Activated naive CD8-positive, alpha-beta T cell treated with anti-CD3 and anti-CD28 coated beads, Interleukin-2, amount 50 U/mL, for 16 hours (primary cell): ENCODE results near the gene UBE2F.
"Not testable (repeated sequence)": the region's sequence is repeated elsewhere in the genome, so short reads cannot be mapped to it uniquely, and the experiment has no call there.

Experiments
- DNase-seq: peaks from one replicate; pipeline ENCODE4 v3.0.0-alpha.2; 2020; ENCODE audit warnings: low read depth, low spot score

UBE2F gene

DNA sequence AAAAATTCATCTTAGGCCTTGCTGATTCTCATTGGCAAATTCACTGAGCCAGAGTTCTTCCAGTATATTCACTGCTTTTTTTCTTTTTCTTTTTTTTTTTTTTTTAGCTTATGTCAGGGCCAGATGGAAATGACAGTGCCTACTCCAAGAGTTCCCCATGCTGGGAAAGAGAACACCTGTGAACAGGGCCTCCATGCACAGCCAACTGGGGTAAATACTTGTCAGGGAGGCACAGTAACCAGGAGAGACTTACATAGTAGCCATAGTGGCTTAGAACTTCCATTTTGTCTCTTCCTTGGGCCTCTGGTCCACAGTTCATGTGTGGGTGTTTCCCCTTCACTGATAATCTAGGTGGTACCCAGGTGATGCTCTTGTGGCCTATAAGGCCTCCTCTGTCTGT lies 78.8 kb downstream of the UBE2F start:
- no peak for DNase-seq

DNA sequence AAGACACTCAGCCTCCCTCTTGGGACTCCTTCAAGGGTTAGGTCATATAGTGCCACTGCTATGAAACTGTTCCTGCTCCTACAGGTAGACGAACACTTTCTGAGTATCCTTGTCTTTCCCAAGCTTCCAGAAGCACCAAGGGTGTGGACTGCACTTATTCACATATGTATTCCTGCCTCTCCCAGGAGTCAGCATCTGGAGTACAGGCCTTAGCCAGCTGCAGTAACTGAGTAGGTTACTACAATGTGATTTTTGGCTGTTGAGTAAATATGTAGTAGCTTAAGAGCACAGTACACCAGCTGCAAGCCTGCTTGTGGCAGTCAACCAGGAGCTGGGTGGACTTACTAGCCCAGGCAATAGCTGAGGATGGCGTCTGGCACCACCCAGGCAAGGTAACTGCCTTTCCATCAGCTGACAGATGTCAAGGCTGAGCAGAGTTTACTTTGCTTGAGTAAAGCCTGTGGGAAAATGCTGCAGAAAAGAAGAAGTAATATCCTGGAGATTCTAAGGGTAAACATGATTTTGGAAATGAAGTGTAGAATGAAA lies 80.0 kb downstream of the UBE2F start:
- DNase-seq = no peak

DNA sequence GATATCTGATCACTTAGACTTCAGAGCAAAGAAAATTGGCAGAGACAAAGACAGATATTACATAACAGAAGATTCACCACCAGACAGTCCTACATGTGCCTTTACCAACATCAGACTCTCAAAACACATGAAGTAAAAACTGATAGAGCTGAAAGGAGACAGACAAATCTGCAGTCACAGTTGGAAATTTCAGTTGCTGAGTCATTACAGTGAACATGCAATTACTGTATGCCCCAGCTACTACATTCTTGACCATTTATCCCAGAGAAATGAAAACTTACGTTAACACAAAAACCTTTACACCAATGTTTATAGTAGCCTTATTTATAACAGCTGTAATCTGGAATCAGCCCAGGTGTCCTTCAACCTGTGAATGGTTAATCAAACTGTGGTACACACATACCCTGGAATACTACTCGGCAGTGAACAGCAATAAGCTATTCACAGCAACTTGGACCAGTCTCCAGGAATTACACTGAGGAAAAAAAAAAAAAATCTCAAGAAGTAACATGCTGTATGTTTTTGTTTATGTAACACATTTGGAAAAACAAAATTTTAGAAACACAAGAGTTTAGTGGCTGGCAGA lies 86.5 kb downstream of the UBE2F start:
- DNase-seq = no peak

DNA sequence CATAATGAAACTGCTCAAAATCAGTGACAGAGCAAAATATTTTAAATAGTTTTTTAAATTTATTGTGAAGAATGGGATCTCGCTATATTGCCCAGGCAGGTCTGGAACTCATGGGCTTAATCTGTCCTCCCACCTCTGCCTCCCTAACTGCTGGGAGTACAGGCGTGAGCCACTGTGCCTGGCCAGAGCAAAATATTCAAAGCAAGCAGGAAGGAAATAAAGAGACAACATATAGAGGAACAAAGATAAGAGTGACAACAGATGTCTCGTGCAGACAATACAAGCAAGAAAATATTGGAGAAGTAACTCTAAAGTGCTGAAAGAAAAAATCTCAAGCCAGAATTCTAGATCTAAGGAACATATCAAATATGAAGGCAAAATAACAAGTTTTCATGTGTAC lies 89.0 kb downstream of the UBE2F start:
- DNase-seq = no peak

DNA sequence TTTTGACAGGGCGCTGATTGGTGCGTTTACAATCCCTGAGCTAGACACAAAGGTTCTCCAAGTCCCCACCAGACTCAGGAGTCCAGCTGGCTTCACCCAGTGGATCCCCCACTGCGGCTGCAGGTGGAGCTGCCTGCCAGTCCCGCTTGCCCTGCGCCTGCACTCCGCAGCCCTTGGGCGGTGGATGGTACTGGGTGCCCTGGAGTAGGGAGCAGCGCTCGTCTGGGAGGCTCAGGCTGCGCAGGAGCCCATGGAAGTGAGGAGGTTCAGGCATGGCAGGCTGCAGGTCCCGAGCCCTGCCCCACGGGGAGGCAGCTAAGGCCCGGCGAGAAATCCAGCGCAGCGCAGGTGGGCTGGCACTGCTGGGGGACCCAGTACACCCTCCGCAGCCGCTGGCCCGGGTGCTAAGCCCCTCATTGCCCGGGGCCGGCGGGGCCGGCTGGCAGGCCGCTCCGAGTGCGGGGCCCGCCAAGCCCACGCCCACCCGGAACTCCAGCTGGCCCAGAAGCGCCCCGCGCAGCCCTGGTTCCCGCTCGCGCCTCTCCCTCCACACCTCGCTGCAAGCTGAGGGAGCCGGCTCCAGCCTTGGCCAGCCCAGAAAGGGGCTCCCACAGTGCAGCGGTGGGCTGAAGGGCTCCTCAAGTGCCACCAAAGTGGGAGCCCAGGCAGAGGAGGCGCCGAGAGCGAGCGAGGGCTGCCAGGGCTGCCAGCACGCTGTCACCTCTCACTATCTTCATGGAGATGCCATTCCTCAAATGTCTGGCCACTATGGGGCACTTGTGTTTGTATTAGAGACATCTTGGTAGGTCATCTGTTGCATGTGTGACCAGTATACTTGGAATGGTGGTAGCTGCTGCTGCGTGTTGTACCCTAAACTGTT lies 91.1 kb downstream of the UBE2F start:
- not testable (repeated sequence) for DNase-seq

DNA sequence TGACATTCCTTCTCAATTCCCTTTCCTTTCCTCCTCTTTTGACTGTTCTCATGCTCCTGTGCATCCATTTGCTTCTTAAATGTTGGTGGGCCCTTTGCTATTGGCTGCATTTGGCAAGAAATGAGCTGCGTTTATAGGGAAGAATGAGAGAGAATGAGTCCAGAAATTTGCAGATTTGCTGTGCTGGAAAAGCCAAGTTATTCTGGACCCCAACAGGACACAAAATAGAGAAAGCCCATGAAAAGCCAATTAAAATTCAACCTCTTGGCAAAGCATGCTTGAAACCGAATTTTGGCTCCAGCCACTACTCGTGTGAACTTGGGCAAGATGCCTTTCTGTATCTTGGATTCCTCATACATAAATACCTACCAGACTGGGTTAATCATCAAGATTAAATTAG lies 92.7 kb downstream of the UBE2F start:
- DNase-seq = no peak

DNA sequence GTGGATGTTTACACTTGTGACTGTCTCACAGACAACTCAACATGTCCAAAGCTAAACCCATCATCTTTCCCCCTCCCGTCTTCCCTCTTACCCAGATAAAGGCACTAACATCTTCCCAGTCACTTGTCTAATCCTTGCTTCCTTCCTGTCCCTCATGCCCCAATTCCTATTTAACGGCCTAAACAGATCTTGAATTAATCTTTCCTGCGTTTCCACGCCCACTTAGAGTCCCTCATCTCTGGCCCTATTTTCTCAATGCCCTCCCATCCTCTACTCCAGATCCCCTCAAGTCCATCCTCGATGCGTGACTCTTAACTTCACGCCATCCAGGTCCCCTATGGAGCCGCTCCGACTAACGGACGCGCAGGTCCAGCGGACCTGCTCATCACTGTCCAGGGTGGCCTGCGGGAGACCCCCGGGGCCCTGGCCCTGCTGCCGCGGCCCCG lies 93.3 kb downstream of the UBE2F start:
- DNase-seq = no peak

DNA sequence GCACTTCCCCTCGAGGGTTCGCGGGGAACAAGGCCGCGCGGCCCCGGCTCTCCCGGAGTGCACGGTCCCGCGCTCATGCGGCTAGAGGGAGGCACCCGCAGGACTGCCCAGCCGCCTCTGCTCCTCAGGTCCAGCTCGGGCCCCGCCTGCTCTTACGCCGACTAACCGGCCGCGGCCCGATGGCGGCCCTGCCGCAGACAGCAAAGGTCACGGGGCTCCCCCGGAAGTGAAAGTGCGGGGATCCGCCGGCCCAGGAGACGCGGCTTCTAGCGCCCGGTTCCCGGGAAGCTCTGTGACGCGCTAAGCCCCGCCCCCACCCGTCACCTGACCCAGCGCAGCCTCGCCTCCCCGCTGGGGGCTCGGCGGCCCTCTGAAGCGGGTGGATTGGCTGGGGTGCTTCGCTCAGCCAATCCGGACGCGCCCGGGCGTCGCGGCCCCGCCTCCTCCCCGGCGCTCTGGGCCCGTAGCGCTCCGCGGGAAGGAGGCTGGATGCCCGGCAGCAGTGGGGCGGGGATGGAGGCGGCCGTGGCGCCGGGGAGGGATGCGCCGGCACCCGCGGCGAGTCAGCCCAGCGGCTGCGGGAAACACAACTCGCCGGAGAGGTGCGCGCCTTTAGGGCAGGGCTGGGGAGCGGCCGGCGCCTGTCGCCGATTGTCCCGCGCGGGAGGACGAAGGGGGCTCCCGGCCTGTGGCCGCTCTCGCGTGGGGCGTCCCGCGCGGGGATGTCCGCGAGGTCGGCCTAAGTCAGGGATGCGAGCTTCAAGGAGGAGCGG lies 93.9 kb downstream of the UBE2F start, which contains the start of gene SCLY:
SCLY (plus strand) TSS at position 460 of the 773 bp plus-strand sequence; CDS start at position 514, 54 bp downstream.
- peak; percentile 88 for DNase-seq

DNA sequence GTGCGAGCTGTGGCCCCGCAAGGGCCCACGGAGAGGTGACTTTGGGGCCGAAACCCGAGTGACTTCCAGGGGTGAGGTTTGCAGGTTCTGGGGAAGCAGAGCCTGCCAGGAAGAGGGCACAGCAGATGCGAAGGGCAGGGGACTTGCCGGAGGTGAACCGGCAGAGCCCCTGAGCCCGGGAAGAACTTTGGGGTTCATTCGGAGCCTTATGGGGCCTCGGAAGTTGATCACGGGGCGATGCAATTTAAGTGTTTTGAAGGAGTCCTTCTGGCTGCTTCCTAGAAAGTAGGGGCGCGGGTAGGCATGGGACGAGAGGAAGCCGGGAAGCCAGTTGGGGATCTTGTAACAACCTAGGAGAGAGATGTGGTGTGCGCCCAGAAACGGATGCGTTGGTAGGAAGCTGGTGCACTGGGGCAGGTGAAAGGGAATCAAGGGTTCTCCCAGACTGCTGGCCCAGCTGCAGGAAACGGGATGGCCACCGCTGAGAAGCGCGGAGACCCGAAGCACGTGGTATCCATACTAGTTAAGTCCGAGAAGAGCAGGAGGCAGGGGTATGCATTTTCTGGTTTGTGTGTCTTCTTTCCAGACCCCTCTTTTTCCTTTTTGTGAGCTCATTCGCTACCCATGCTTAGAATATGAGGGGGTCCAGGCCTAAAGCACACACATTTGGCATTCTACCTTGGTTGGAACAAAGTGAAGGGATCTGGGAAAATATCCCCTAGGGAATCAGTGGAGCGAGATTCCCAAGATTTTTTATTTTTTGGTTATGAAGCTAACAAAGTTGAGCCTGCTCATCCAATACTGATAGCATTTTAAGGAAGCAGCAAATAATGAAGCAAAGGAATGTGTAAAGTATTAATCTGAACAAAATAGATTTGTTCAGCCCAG lies 94.7 kb downstream of the UBE2F start:
- DNase-seq = no peak

DNA sequence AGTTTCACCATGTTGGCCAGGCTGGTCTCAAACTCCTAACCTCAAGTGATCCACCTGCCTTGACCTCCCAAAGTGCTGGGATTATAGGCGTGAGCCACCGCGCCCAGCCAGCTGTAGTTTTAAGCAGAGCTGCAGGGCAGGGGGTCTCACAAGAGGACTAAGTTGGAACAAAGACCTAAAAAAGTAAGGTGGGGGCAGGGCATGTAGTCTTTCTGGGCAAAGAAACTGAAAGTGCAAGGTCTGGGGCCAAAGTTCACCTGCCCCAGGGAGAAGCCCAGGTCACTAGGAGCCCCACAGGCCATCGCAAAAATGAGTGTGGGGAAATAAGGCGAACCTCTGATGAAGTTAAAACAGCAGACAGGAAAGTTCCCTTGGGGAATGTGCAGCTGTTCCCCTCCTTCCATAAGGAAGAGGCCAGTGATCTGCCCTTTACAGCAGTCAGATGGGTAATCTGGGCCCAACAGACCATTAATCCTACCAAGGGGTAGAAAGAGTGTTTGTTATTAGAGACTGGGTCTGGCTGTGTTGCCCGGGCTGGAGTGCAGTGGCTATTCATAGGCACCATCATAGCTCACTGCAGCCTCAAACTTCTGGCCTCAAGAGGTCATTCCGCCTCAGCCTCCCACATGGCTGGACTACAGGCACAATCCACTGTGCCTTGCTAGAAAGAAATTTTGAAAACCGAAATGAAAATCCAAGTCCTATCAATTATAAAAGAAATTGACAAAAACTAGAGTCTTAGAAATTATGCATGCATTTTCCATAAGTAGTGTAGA lies 96.8 kb downstream of the UBE2F start:
- DNase-seq = no peak

DNA sequence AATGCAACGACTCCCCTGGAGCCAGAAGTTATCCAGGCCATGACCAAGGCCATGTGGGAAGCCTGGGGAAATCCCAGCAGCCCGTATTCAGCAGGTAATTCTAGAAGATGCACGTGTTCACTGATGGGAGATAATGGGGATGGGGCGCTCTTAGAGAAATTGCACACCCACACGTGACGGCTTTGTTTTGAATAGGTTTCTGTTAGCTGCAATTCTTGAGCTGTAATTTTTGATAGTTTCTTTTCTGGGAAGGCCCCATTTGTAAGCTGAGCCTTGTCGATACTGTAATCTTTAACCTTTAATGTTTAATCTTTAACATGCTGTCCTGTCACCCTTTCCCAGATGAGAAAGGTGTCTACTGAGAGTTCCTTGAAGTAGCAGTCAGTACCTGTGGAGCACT lies 97.6 kb downstream of the UBE2F start:
- DNase-seq = no peak

DNA sequence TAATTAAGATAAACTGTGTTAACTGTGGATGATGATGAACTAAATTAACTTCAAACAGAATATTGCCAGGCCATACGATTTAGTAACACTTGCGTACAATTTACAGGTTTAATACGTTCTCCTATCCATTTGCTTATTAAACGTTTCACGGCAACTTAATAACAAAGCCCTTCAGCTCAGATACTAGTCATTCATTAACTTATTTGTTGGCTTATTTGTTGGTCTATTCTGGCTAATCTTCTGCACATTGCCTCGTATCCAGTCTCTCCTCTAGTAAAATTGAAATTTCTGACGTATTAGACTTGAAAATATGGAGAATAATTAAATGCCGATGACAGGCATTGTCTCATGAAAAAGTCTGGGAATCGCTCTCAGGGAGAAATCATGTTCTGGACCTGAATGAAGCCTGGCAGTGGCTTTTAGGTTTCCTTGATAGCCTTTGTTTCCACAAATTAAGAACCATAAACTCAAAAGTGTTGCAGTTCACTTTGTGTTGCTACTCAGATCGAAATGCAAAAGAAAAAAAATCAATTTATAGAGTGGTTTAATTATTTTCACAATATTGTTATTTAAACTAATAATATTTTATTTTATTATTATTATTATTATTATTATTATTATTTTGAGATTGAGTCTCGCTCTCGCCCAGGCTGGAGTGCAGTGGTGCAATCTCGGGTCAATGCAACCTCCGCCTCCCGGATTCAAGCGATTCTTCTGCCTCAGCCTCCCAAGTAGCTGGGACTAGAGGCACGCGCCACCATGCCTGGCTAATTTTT lies 98.4 kb downstream of the UBE2F start:
- DNase-seq = no peak

DNA sequence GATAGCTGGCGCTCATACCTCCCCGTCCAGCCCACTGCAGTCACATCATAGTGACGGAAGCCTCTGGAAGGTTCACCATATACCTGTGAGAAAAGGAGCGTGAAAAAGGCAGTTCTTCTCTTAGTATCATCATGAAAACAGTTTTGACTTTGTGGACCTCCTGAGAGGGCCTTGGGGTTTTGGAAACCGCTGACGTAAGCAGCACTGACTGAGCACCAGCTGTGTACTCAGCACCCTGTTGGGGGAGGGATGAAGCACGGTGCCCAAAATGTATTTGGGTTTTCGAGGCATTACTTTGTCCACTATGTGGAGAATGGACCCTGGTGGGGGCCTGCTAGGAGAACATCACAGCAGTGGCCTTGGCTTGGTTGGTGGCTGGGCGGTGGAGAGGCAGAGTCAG lies 99.4 kb downstream of the UBE2F start:
- no peak for DNase-seq

DNA sequence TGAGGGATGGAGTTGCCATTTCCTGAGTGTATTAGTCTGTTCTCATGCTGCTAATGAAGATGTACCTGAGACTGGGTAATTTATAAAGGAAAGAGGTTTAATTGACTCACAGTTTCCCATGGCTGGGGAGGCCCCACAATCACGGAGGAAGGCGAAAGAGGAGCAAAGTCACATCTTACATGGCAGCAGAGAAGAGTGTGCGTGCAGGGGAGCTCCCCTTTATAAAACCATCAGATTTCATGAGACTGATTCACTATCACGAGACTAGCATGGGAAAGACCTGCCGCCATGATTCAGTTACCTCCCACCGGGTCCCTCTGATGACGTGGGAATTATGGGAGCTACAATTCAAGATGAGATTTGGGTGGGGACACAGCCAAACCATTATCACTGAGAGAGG lies 99.9 kb downstream of the UBE2F start:
- not testable (repeated sequence) for DNase-seq

DNA sequence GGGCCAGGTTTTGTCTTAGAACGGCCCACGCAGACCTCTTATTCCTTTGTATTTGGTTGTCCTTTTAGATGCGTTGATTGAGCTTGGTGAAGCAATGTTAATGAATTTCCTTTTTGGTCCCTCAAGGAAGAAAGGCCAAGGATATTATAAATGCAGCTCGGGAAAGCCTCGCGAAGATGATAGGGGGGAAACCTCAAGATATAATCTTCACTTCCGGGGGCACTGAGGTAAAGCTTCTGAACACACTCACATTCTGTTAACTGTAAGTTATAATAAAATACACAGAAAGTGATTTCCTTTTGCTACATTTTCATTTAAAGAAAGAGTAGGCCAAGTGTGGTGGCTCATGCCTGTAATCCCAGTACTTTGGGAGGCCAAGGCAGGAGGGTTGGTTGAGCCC lies 101.1 kb downstream of the UBE2F start:
- no peak for DNase-seq

DNA sequence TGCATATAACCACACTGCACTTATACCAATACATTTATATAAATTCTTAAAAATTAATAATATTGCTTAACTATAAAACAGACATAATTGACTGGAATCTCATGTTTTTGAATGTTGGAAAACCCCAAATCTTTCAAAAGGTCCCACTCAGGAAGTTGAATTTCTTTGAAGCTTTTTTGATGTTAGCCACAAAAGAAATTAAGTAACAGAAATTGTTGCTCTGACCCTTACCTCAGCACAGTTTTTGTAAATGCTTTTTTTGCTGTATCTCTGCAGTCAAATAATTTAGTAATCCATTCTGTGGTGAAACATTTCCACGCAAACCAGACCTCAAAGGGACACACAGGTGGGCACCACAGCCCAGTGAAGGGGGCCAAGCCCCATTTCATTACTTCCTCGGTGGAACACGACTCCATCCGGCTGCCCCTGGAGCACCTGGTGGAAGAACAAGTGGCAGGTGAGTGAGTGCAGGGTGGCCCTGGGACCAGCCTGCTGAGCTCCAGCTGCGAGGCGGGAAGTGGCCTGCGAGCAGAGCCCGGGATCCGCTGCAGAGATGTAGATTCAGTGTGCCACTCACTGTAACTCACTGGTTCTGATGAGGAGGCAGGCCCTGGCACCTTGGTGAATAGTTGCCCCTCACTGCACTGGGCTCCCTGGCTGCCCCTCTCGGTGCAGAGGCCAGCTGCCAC lies 102.4 kb downstream of the UBE2F start:
- DNase-seq = no peak

DNA sequence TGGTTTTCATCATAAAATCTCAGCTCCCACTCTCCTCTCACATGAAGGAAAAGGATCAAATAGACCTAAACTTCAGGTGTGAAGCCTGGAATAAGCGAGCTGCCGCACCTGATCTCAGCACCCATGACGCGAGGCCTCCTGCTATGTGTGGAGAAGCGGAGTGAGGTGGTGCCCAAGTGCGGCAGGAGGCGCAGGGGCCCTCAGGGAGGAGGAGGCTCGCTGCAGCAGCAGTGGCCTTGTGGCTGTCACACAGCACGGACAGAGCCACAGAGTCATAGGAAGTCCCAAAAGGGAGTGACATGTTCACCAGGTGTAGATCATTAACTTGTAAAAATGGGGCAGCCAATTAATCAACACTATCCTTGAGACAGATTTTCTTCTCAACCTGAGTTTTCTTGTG lies 103.1 kb downstream of the UBE2F start:
- DNase-seq = no peak

DNA sequence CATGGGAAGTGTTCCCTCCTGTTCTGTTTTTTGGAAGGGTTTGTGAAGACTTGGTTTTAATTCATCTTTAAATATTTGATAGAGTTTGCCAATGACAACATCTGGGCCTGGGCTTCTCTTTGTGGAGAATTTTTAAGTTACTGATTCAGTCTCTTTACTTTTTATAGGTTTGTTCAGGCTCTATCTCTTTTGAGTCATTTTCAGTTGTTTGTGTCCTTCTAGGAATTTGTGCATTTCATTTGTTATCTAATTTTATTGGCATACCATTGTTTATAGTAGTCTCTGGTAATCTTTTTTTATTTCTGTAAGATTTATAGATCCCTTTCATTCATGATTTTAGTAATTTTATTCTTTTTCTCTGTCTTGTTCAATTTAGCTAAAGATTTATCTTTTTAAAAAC lies 108.6 kb downstream of the UBE2F start:
- no peak for DNase-seq

DNA sequence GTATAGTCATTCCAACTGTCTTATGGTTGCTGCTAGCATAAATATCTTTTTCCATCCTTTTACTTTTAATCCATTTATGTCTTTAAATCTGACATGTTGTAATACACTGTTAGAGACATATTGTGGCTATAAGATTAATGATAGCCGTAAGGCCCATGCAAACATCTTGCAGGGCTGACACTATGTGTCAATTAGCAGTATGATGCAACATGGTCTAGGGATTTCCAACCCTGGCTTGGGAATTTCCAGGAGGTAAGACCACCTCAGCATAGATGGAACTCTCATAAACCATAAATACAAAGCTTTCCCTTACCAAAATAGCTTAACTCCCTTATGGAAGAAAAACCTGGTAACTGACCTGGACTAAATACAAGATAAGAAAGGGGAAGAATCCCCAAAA lies 110.5 kb downstream of the UBE2F start:
- no peak for DNase-seq
